ENCODE results near the gene TNFSF8. TPM values are rescaled to one million over a fixed set of nuclear protein-coding genes. Genes with fewer than 3 reads are reported as not detected.

TNFSF8 gene
- total RNA-seq, 1 experiment from 2014 or later: not detected

DNA sequence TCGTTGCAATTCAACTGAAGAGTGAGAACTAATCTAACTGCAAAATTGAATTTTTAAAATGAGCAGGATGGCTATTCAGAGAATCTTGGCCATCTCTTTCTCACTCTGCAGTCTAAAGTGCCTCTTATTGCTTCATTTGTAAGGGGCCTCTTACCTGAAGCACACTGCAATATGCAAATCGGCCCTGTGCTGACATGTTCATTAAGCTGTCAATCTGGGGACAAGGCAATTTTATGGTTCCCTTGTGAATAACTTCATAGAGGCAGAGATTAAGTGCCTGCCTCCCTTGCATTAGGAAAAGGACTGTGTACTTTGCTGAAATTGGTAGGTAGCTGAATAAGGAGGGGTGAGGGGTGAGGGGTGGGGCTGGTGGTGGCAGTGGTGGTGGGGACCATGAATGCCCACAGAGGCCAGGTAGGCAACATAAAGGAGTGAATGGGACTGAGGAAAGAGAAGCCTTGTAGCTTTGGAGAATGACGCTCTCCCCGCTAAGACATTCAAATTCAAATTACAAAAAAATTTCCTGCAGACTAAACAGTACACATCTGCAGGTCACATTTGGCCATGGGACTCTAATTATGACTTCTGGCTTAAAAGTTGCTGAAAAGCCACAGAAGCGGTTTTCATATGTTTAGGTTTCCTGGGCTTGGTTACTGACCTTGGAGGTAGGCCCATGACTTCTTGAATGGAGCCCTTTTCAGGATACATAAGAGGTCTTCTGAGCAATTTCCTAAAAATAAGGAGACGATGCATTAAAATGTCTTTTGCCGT lies 25.0 kb downstream of the TNFSF8 start:
- DNase-seq (ENCODE audit: low spot score): no peak

DNA sequence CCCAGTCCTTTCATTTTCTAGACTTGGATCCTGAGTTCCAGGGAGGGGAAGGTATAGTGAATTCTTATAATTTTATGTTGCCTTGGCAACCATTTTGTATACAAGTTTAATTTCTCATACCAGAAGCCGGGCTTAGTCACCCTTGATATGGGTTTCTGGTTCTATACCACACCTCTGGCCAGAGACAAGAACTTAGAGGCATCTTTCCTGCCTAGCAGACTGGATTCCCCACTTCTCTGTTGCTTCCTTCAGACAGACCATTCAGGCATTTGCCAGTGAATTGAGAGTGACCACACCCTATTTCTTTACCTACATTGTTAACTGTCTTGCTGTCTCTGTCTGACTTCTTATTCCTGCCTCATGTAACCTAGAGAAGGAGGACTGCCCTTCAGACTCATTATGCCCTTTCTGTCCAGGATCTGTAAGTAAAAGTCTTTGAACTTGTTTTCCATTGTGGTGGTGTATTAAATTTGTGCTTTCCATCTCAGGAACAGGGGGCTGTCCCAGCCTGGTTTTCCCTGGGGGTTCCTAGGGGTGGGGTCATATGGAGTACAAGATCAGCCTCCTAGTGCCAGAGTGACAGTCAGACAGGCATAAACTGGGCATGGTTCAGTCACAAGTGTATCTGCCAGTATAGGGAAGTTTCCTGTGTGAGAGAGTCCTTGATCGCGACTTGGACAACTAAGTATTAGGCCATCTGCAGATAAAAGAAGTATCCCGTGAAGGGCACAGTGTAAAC lies 27.4 kb downstream of the TNFSF8 start:
- DNase-seq (ENCODE audit: low spot score): no peak

DNA sequence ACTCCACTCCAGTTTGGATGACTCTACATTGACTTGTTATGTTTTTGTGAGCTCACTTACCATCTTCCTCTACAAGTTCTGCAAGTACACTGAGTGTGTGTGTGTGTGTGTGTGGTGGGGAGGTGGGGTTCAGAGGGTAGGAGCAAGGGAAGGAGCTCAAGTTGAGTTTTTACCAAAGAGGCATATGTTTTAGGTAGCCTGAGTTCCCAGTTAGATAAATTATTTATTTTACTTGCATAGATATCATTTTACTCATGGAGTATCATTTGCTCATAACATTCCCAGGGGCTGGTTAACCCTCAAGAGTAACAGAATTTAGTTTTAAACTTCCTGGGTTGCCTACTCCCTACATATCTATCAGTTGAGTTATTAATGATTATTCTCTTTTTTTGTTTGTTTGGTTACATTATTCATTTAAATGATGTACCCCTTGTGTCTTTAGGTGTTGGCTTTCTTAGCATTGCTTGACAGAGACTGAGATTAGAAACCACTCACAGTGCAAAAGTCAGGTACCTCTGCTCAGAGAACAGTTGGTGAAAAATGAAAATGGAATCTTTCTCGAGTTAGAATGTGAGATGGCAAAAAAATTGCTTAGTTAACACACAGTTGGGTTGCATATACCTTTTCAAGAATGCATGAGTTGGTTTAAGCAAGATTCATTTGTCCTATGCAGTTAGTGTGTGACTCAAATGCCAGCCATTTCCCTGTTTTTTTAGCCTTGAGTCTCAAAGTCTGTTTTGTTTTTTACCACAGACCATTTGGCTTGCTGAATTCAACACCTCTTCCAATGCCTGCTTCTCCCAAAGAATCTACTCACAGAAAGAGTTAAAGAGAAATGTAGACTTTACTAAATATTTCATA lies 29.2 kb downstream of the TNFSF8 start:
- no peak for DNase-seq (ENCODE audit: low spot score)

DNA sequence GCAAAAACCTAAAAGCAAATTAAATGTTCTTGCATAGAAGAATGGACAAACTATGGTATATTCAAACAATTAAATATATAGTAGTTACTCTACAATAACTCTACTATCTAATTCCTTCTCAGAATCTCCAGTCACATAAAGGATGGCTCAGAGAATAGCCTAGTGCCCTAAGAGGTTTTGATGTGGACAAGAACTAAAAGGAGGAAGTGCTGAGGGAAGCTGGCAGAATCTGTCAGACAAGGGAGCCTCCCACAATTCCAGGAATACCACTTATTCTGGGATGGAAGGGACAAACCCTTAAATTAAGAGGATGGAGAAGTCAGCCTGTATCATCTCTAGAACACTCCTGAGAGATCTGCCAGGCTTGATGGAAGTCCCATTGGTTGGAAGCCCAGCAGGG lies 30.4 kb downstream of the TNFSF8 start:
- no peak for DNase-seq (ENCODE audit: low spot score)

DNA sequence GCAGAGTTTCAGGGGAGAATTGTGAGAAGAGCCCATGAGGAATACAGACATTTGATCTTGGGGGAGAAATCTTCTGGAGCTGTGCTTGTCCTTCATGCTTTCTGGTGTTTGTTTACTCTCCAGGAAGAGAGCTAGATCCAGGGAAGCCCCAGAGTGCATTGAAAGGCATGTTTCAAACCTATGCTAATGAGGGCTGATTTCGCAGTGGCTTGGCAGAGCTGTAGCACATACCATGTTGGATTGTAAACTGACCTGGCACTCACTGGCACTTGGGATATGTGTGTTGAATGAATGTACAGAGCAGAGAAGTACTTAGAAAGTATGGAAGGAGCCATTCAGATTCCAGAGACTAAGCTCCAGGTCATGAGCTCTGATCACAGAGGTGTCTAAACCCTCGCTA lies 30.9 kb downstream of the TNFSF8 start:
- DNase-seq (ENCODE audit: low spot score): peak; percentile 47

DNA sequence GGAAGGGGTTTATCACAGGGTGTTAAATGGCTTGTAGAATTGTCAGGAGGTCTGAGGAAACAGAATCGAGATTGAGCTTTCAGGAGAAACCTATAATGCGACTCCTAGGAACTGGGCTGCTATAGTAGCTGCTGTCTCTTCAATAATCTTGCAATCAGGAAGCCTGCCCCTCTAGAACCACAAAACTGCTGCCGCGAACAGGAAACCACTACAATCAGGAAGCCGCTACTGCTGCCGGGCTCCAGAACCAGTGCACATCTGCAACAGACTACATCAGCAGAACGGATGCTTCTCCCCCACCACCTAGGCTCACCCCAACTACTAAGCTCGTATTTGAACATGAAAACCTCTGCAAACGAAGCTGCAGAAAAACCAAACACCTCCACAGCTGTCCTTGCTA lies 31.6 kb downstream of the TNFSF8 start:
- no peak for DNase-seq (ENCODE audit: low spot score)

DNA sequence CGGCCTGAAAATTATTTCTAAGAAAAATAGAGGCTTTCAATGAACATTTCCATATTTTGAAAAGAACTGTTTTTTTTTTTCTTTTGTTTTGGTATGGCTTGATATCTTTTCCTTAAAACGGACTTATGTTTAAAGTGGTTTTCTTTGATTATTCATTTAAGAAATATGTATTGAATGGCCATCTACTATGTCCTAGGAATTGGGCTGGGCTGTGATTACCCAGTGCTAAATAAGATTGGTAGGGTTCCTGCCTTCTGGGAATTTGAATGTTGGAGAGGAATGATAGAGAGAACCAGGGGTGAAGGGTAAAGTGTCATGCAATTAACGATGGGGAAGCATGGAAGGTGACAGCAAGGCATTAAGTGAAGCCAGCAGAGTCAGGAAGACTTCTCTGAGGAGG lies 33.2 kb downstream of the TNFSF8 start:
- no peak for DNase-seq (ENCODE audit: low spot score)

DNA sequence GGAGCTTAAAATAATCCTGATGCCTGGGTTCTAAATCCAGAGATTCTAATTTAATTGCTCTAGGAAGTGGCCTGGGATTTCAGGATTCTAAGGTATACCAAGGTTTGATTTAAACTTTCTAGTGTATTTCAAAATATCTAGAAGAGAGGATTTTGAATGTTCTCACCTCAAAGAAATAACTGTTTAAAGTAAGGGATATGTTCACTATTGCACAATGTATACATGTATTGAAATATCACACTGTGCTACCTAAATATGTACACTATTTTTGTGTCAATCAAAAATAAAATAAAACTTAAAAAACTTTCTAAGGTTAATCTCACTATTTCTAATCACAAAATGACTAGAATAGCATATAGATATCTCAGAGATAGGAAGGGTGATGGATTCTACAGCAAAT lies 34.0 kb downstream of the TNFSF8 start:
- no peak for DNase-seq (ENCODE audit: low spot score)

DNA sequence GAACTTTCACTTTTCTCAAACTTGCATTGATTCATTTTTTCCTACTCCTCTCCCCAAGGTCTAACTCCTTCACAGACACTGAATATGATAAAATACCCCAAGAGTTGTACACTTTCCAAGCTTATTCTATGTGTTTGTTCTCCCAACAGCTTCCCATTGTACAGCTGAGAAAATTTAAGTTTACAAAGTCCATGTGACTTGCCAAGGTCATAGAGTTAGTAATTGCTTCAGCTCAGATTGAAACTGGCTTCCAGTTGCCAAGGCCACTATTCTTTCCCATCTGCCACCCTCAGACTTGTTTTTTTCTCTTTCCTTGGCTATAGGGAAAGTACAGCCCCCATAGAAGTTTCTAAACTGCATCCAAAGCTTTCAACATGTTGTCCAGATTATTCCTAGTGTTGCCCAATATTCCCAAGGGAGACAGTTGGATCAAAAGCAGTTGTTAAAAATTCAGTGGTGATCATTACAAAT lies 34.8 kb downstream of the TNFSF8 start:
- DNase-seq (ENCODE audit: low spot score): no peak

DNA sequence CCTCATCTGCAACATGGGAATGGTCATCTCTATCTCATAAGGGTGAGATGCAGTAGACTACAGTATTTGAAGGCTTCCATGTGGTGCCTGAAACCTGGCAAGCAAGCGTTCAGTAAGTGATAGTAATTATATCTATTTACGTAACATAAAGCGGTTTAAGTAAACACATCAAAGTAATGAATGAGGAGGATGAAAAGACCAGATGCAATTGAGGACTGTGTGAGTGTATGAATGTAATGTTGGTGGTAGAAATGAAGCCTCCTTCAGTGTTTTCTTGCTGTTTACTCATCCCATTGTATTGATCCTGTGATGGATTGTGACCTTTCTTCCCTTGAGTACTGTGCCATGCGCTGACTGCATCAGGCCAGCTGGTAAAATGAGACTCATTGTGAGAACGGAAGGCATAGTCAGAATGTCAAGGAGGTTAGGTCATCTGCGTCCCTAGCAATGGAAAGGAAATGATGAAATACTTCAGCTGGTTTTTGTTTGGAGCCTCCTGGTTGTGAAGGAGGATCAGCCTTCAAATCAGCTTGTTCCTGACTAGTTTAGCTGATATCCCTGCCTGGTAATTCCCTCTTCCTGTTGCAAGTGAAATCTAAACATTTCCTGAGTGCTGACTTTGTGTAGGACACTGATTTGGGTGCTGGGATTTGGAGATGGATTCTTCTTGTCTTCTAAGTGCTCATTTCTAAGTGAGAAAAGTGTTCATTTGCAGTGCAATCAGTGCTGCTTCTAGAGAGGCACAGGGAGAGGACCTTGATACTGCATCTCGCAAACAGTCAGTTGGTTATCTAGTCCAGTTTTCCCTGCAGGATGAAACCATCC lies 35.6 kb downstream of the TNFSF8 start:
- peak; percentile 97 for DNase-seq (ENCODE audit: low spot score)

DNA sequence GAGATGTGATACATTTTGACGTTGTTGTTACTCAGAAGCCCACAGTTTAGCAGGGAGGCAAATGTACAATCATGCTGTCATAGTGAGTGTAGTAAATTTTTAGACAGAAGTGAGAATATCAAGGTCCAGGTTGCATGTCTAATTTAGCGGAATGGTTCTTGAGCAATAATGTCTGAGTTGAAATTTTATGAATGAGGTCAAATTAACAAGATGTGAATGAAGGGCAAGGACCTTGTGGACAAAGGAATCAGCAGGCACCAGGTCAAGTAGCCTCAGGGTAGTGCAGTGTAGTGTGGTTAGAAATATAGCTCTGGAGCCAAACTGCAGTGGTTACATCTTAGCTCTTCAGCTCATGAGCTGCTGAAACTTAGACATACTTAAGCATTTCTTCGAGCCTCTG lies 36.2 kb downstream of the TNFSF8 start:
- DNase-seq (ENCODE audit: low spot score): peak; percentile 45

DNA sequence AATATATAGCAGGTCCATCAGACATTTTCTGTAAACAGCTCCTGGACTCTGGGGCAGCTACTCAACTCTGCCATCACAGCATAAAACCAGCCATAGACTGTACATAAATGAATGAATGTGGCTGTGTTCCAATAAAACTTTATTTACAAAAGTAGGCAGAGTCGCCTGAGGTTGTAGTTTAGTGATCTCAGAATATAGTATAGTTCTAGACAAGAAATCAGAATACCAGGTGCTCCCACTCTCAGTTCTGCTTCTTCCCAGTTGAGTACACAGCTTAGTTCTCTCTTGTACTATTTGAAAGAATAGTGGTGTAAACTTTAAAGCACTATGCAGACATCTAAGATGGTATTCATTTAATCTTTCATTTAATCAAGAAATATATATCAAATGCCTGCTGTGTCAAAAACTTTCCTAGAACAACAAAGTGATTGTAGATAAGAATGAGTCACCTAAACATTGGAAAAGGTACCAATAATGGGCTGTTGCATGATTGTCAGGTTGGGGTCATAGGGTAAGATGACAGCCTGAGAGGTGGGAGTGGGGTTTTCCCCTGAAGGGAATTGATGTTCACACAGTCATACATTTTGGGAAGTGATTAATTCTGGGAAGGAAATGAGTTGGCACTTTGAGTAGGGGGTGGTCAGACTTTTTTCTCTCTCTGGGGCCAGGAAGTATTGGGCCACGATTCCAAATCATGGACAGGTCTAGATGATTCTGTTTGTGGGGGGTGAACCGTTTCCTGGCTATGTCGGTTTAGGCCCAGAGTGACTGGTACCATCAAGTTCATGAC lies 37.0 kb downstream of the TNFSF8 start:
- no peak for DNase-seq (ENCODE audit: low spot score)

DNA sequence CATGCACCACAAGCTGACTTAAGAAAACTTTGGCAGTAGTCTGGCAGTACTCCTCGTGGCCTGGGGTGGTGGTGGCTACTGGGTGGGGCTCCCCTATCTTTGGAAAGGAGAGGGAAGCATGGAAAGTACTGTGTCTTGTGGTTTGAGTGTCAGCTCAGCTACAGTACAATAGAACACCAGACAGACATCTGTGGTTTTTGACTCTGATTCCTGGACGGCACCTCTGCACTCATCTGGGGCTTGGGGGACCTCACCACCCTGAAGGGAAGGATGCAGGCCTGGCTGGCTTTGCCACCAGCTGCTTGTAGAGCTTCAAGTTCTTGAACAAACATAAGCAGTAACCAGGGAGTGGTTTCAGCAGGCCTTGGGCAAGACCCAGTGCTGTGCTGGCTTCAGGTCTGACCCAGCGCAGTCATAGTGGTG lies 40.6 kb downstream of the TNFSF8 start:
- DNase-seq (ENCODE audit: low spot score): peak; percentile 56

DNA sequence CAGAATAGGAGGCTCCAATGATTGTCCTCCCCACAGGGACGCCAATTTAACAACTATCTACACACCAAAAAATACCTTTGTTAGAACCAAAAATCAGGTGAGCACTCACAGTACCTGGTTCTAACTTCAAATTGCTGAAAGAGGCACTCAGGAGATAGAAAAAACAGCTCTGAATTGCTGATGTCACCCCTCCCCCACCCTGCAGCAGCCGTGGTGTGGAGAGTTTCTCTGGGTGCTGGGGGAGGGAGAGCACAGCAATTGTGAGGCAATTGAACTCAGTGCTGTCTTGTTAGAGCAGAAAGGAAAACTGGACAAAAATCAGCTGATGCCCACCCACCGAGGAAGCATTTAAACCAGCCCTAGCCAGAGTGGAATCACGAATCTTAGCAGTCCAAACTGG lies 41.8 kb downstream of the TNFSF8 start:
- DNase-seq (ENCODE audit: low spot score): no peak

DNA sequence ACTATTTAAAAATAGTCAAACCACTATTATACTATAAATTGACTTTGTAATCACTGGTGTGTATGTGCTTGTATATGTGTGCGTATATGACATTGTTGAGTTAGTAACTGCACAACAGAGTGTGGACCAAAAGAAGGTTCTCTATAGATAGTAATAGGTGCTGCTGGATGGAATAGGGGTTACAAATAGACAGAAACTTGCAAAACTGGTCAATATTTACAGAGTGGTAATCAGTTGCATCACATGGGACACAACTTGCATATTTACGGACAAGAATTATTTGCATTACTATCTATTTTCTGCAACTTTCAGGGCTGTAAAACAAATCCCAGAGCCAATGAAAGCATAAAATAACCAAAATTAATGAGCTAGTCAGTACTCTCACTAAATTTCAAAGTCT lies 42.4 kb downstream of the TNFSF8 start:
- DNase-seq (ENCODE audit: low spot score): no peak

DNA sequence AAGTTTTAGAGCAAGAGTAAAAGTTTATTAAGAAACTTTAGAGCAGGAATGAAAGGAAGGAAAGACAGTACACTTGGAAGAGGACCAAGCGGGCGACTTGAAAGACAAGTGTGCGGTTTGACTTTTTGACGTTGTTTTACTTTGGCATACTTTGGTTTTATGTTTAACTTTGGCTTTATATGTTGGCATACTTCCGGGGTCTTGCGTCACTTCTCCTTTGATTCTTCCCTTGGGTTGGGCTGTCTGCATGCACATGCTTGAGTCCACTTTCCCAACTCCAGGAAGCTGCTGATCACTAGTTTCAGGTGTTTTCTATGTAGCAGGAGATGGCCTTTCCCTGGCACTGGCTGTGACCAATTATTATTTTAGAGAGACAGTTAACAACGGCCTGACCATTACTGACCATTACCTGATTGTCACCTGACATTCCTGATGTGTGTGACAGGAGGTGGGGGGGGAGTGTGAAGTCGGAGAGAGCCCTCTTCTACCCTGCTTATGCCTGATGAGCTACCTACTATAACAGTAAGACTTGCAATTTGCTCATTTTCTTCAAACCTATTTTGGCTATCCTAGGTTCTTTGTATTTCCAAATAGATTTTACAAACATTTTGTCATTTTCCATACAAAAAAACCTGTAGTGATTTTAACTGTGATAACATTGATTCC lies 45.5 kb downstream of the TNFSF8 start:
- DNase-seq (ENCODE audit: low spot score): peak; percentile 88

DNA sequence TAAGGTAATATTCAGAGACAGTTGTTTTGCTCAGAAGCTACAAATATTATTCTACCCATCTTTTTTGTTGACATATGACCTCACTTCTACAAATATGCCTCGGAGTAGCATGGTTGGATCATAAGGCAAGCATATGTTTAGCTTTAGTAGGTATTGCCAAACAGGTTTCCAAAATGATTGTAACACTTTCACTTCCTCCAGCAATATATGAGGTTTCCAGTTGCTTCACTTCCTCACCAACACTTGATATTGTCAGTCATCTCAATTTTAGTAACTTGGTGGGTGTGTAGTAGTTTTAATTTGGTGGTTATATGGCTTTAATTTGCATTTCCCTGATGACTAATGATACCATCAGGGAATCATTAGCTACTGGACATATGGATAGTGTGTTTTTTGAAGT lies 46.7 kb downstream of the TNFSF8 start:
- DNase-seq (ENCODE audit: low spot score): no peak

DNA sequence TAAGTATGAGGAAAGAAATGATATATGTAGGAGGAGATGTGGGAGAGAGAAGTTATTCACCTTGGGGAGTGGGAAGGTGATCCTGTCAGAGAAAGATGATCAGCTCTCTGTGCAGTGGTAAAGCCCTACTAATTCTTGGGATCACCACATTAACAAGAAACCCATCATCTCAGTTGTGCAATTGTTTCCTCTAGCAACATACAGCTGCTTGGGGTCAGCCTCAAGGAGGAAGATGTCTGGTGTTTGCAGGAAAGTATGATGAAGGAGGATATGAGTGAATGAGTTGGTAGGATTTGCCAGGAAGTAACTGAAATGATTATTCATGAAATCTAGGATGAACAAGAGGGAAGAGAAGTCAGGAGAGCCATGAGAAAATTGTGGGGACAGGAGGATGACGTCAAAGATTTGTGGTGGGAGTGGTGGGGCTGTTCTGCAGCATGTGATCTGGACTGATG lies 50.1 kb downstream of the TNFSF8 start:
- no peak for DNase-seq (ENCODE audit: low spot score)

DNA sequence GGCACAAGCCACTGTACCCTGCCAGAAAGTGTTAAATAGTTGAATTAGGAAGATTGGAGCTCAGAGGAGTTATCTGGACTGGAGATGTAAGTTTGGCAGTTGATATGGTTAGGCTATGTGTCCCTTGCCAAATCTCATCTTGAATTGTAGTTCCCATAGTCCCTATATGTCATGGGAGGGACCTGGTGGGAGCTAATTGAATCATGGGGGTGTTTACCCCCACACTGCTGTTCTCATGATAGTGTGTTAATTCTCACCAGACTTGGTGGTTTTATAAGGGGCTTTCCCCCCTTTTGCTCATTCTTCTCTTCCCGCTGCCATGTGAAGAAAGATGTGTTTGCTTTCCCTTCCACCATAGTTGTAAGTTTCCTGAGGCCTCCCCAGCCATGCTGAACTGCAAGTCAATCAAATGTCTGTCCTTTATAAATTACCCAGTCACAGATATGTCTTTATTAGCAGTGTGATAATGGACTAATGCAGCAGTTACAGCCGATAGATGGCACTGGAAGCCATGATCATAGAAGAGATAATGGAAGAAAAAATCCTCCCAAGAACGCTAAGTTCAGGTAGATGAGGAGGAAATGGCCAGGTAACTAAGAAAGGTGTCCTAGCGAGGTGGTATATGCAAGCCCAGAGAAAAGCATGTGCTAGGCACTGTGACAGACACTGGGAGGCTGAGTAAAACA lies 51.4 kb downstream of the TNFSF8 start:
- no peak for DNase-seq (ENCODE audit: low spot score)

All from H4 (cell line).